HUES6 (cell line): ENCODE data around the gene PKIG.

Source experiments
- H3K27ac ChIP-seq: 2 replicates; pipeline ENCODE4 v1.7.0; 2013; ENCODE audit warnings: low read depth, mild to moderate bottlenecking, low read length, inconsistent platforms
- H3K27me3 ChIP-seq: 2 replicates; pipeline ENCODE4 v1.6.1; 2013; ENCODE audit warnings: low read length; ENCODE audit not compliant: control insufficient read depth, insufficient read depth
- H3K36me3 ChIP-seq: 2 replicates; pipeline ENCODE4 v1.6.1; 2013; ENCODE audit warnings: low read length; ENCODE audit not compliant: control insufficient read depth, insufficient read depth
- H3K4me1 ChIP-seq: 2 replicates; pipeline ENCODE4 v1.6.1; 2013; ENCODE audit warnings: low read length; ENCODE audit not compliant: control insufficient read depth, insufficient read depth
- H3K4me3 ChIP-seq: 2 replicates; pipeline ENCODE4 v1.5.1; 2013; ENCODE audit warnings: low read depth, low read length
- H3K9ac ChIP-seq: one replicate; pipeline ENCODE4 v1.6.1; 2013; ENCODE audit warnings: mild to moderate bottlenecking, low read length
- H3K9me3 ChIP-seq: 2 replicates; pipeline ENCODE4 v1.6.1; 2013; ENCODE audit warnings: low read depth, low read length; ENCODE audit not compliant: control insufficient read depth, insufficient read depth

PKIG gene

GRCh38 chr20:44582311-44583025 is at the start of gene PKIG:
TSS of gene PKIG (plus strand) at chr20:44582579. CDS start at chr20:44614557, 31,978 bp downstream.
- Histone ChIP-seq H3K4me1 (peaks cover 42% of the 10 kb centered on the region), H3K9ac (no peak within 1 kb of the TSS), H3K4me3 (no peak within 1 kb of the TSS)

DNA sequence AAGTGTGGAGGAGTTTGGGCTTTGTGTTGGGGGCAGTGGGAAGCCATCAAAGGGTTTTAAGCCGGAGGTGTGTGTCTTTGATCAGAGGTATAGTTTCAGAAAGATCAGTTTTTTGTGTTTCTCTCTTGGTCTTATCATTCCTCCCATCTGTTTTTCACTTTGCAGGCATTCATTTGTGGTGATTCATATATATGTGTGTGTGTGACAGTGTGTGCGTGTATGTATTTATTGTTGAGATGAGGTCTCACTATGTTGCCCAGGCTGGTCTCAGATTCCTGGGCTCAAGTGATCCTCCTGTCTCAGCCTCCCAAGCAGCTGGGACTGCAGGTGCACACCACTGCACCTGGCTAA is 49.4 kb upstream of the PKIG start:
- no peaks in the 10 kb centered on the region for H3K36me3 ChIP-seq
- no peaks in the 10 kb centered on the region for H3K27me3 ChIP-seq
- peak overlapping the region; percentile 69; the same call in 1 of the 2 replicates for H3K4me3 ChIP-seq
- no peaks in the 10 kb centered on the region; the same call in 1 of the 2 replicates for H3K9me3 ChIP-seq
- peaks cover 13% of the 10 kb centered on the region; the same call in 1 of the 2 replicates for H3K4me1 ChIP-seq
- H3K27ac ChIP-seq, result no peak overlapping the region
- H3K9ac ChIP-seq, result peak overlapping the region; percentile 73

More at GRCh38 chr20:44582311-44583025, at the start of gene PKIG:
- no peaks in the 10 kb centered on the region for H3K27me3 ChIP-seq
- no peak within 1 kb of the TSS for H3K27ac ChIP-seq
- no peaks in the 10 kb centered on the region for H3K36me3 ChIP-seq
- H3K9me3 ChIP-seq, result no peaks in the 10 kb centered on the region

DNA sequence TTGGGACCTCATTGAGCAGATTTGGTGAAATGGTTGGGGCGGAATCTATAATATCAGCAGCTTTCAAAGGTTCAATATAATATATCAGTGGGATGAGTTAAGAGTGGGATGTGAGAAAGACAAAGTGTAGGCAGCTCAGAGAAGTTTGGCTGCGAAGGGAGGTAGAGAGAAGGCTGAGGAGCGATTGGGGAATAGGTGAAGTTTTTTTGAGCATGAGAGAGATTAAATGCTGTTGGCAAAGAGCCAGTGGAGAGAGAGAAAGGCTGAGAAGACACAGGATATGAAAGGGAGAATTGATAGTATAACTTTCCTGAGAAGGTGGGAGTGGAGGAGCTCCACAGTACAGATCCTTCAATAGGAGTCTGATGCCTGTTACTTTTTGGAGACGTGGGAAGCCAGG is 48.5 kb upstream of the PKIG start:
- Histone ChIP-seq H3K9ac (no peak overlapping the region), H3K27ac (no peak overlapping the region), H3K27me3 (no peaks in the 10 kb centered on the region), H3K4me3 (no peak overlapping the region), H3K4me1 (peaks cover 13% of the 10 kb centered on the region; the same call in 1 of the 2 replicates), H3K9me3 (no peaks in the 10 kb centered on the region), H3K36me3 (no peaks in the 10 kb centered on the region)

GRCh38 chr20:44536175-44536574 is 46.2 kb upstream of the PKIG start:
- Histone ChIP-seq H3K4me1 (peaks cover 14% of the 10 kb centered on the region; the same call in 1 of the 2 replicates), H3K36me3 (no peaks in the 10 kb centered on the region), H3K27me3 (no peaks in the 10 kb centered on the region), H3K9ac (no peak overlapping the region), H3K4me3 (no peak overlapping the region), H3K9me3 (no peaks in the 10 kb centered on the region), H3K27ac (no peak overlapping the region)

GRCh38 chr20:44537993-44538392 is 44.4 kb upstream of the PKIG start:
- no peaks in the 10 kb centered on the region for H3K9me3 ChIP-seq
- H3K4me3 ChIP-seq, result no peak overlapping the region
- no peak overlapping the region for H3K9ac ChIP-seq
- no peaks in the 10 kb centered on the region for H3K27me3 ChIP-seq
- peaks cover 5% of the 10 kb centered on the region; the same call in 1 of the 2 replicates for H3K4me1 ChIP-seq
- no peaks in the 10 kb centered on the region for H3K36me3 ChIP-seq
- H3K27ac ChIP-seq, result no peak overlapping the region

DNA sequence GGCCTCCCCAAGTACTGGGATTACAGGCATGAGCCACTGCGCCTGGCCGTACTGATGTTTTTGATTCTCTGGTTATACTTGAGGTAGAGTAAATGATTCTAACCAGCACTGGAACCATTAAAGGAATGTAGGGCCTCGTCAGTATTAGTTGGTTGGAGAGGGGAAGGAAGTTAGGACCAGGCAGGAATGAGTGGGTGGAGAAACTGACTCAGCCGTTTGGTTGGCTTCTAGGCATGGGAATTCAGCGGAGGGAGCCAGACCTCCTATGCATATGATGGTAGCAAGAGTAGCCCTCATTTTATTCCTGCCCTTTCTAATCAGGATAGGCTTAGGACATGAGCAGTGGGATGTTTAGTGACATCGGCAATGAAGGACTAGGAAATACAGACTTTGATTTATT is 41.5 kb upstream of the PKIG start:
- Histone ChIP-seq H3K27me3 (no peaks in the 10 kb centered on the region), H3K27ac (no peak overlapping the region), H3K4me1 (peaks cover 10% of the 10 kb centered on the region; the same call in 1 of the 2 replicates), H3K4me3 (no peak overlapping the region), H3K36me3 (no peaks in the 10 kb centered on the region), H3K9me3 (no peaks in the 10 kb centered on the region), H3K9ac (no peak overlapping the region)

- no peaks in the 10 kb centered on the region for H3K27me3 ChIP-seq
- no peaks in the 10 kb centered on the region for H3K36me3 ChIP-seq
- H3K4me1 ChIP-seq, result peaks cover 10% of the 10 kb centered on the region; the same call in 1 of the 2 replicates
- no peak overlapping the region for H3K27ac ChIP-seq
- H3K9ac ChIP-seq, result no peak overlapping the region
- no peak overlapping the region for H3K4me3 ChIP-seq
- no peaks in the 10 kb centered on the region for H3K9me3 ChIP-seq
Measured at GRCh38 chr20:44541992-44542391, 40.4 kb upstream of the PKIG start.

GRCh38 chr20:44542890-44543289 is 39.5 kb upstream of the PKIG start:
- H3K27me3 ChIP-seq, result no peaks in the 10 kb centered on the region
- no peak overlapping the region for H3K4me3 ChIP-seq
- H3K27ac ChIP-seq, result no peak overlapping the region
- no peak overlapping the region for H3K9ac ChIP-seq
- no peaks in the 10 kb centered on the region for H3K9me3 ChIP-seq
- H3K36me3 ChIP-seq, result no peaks in the 10 kb centered on the region
- H3K4me1 ChIP-seq, result peaks cover 10% of the 10 kb centered on the region; the same call in 1 of the 2 replicates

DNA sequence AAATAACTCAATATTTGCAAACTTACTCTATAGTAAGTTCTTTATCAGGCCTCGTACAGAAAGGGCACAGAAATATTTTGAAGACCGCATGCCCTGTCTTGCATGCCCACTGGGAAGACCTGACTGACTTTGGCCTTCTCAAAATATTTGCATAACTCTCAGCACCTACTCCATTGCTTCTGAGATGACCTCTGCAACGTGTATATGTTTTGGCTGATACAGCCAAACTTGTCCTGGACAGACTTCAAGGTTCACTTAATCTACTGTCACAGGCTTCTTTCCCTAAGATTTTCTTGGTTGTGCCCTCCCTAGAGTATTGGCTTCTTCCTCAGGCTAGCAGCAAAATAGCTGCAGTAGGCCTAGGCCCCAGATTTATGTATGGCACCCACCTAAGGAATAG is 39.0 kb upstream of the PKIG start:
- peaks cover 10% of the 10 kb centered on the region; the same call in 1 of the 2 replicates for H3K4me1 ChIP-seq
- H3K36me3 ChIP-seq, result no peaks in the 10 kb centered on the region
- H3K9me3 ChIP-seq, result no peaks in the 10 kb centered on the region
- H3K27ac ChIP-seq, result no peak overlapping the region
- no peak overlapping the region for H3K4me3 ChIP-seq
- H3K27me3 ChIP-seq, result no peaks in the 10 kb centered on the region
- H3K9ac ChIP-seq, result no peak overlapping the region

DNA sequence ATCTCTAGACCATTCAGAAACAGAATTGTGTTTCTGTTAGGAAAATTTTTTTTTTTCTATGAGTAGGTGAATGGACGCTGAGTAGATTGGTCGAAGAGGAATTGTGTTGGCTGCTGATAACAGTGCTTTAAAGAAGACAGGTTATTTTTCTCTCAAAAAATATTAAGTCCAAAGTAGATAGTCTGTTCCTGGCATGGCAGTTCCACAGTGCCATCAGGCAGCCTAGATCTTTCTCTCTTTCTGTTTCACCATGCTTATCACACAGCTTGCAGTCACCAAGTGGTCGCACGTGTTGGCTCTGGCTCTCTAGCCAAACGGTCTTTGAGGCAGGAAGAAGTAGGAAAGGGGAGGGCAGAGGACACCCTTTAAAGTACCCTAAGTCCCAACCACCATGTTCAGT is 38.1 kb upstream of the PKIG start:
- no peak overlapping the region for H3K27ac ChIP-seq
- H3K9ac ChIP-seq, result no peak overlapping the region
- no peaks in the 10 kb centered on the region for H3K36me3 ChIP-seq
- H3K4me1 ChIP-seq, result peaks cover 12% of the 10 kb centered on the region; the same call in 1 of the 2 replicates
- no peaks in the 10 kb centered on the region for H3K27me3 ChIP-seq
- H3K9me3 ChIP-seq, result no peaks in the 10 kb centered on the region
- H3K4me3 ChIP-seq, result no peak overlapping the region

GRCh38 chr20:44547419-44547818 is 35.0 kb upstream of the PKIG start:
- no peak overlapping the region for H3K27ac ChIP-seq
- no peaks in the 10 kb centered on the region for H3K36me3 ChIP-seq
- no peak overlapping the region for H3K9ac ChIP-seq
- no peaks in the 10 kb centered on the region for H3K9me3 ChIP-seq
- no peaks in the 10 kb centered on the region for H3K27me3 ChIP-seq
- H3K4me1 ChIP-seq, result peaks cover 15% of the 10 kb centered on the region; the same call in 1 of the 2 replicates
- H3K4me3 ChIP-seq, result no peak overlapping the region
